ENCODE results near the gene CCDC149.

The CCDC149 gene

GRCh38 chr4:24949970-24950369 lies 37.1 kb upstream of the CCDC149 start:
- no peak for TF ChIP-seq CTCF (IDR thresholded peaks at IDR 0.05; ENCODE audit: low read depth, low read length, missing control alignments)
- Histone ChIP-seq H3K27me3 (replicated peaks) (no peaks in the 10 kb centered on the region), H3K4me3 (ENCODE audit: low read depth, low read length) (no peak overlapping the region), H3K36me3 (replicated peaks) (no peaks in the 10 kb centered on the region), H3K27ac (no peak overlapping the region)
- in situ Hi-C loops (cut with HindIII; ENCODE audit: low pct_ligation_motif_present, low sequenced_read_pairs): no loop called here
- no peak for DNase-seq

- in situ Hi-C loops (cut with HindIII; ENCODE audit: low pct_ligation_motif_present, low sequenced_read_pairs): no loop called here
- no peak for DNase-seq
- Histone ChIP-seq H3K4me3 (ENCODE audit: low read depth, low read length) (no peak overlapping the region), H3K27me3 (replicated peaks) (no peaks in the 10 kb centered on the region), H3K27ac (no peak overlapping the region), H3K36me3 (replicated peaks) (no peaks in the 10 kb centered on the region)
- TF ChIP-seq CTCF (IDR thresholded peaks at IDR 0.05; ENCODE audit: low read depth, low read length, missing control alignments): no peak
These were observed 25.1 kb upstream of the CCDC149 start for GRCh38 chr4:24937917-24938281.

- no peak for TF ChIP-seq CTCF (IDR thresholded peaks at IDR 0.05; ENCODE audit: low read depth, low read length, missing control alignments)
- no peaks in the 10 kb centered on the region for H3K36me3 ChIP-seq (replicated peaks)
- no peak overlapping the region for H3K27ac ChIP-seq
- H3K27me3 ChIP-seq (replicated peaks): no peaks in the 10 kb centered on the region
- in situ Hi-C loops (cut with HindIII; ENCODE audit: low pct_ligation_motif_present, low sequenced_read_pairs): no loop called here
- DNase-seq: no peak
- H3K4me3 ChIP-seq (ENCODE audit: low read depth, low read length): no peak overlapping the region
These were observed 24.5 kb upstream of the CCDC149 start for GRCh38 chr4:24937176-24937916.

- Histone ChIP-seq H3K4me3 (ENCODE audit: low read depth, low read length) (no peak overlapping the region), H3K27ac (no peak overlapping the region), H3K36me3 (replicated peaks) (no peaks in the 10 kb centered on the region), H3K27me3 (replicated peaks) (no peaks in the 10 kb centered on the region)
- in situ Hi-C loops (cut with HindIII; ENCODE audit: low pct_ligation_motif_present, low sequenced_read_pairs): no loop called here
- no peak for TF ChIP-seq CTCF (IDR thresholded peaks at IDR 0.05; ENCODE audit: low read depth, low read length, missing control alignments)
- no peak for DNase-seq
These were observed 23.0 kb upstream of the CCDC149 start for GRCh38 chr4:24935856-24936255.

GRCh38 chr4:24934311-24934710 lies 21.5 kb upstream of the CCDC149 start:
- no peak for TF ChIP-seq CTCF (IDR thresholded peaks at IDR 0.05; ENCODE audit: low read depth, low read length, missing control alignments)
- in situ Hi-C loops (cut with HindIII; ENCODE audit: low pct_ligation_motif_present, low sequenced_read_pairs): no loop called here
- no peak overlapping the region for H3K27ac ChIP-seq
- H3K27me3 ChIP-seq (replicated peaks): no peaks in the 10 kb centered on the region
- no peaks in the 10 kb centered on the region for H3K36me3 ChIP-seq (replicated peaks)
- DNase-seq: no peak
- H3K4me3 ChIP-seq (ENCODE audit: low read depth, low read length): no peak overlapping the region

Data from brain microvascular endothelial cell (primary cell).